IMR-90 (cell line): Measurements from ENCODE around the gene LIN37. TPM values are rescaled to one million over a fixed set of nuclear protein-coding genes. Genes with fewer than 3 reads are reported as not detected.

Source experiments
- ATAC-seq: fragments of 200-7000 bp; cut with Tn5 transposase; 2 replicates; pipeline ENCODE4 v1.9.1; 2020; ENCODE audit warnings: low read depth, mild to moderate bottlenecking, moderate library complexity
- BruUV-seq: library from RNA; stranded (reverse); fragments of 400-500 nt; replicated peaks from 2 replicates; lab custom pipeline; 2021; lab: Mats Ljungman, UMichigan
- CTCF ChIA-PET: fragments of 300-600 bp; formaldehyde crosslinking; extraction: SDS; loops from one replicate; lab custom pipeline; 2021; ENCODE audit warnings: antibody characterized with exemption; lab: Yijun Ruan, JAX
- POLR2A ChIA-PET: fragments of 300-600 bp; sonication (Branson Sonifier 250); formaldehyde crosslinking; loops from one replicate; lab custom pipeline; 2022; ENCODE audit warnings: antibody characterized with exemption; ENCODE audit not compliant: unreplicated experiment; lab: Charles Lee
- DNase-seq: peaks from one replicate; pipeline ENCODE4 v3.0.0; 2013
- H2AFZ ChIP-seq: replicated peaks from 2 replicates; pipeline ENCODE3; 2013; ENCODE audit warnings: low read length, mild to moderate bottlenecking; ENCODE audit not compliant: poor library complexity
- H2AK5ac ChIP-seq: 2 replicates; pipeline ENCODE4 v1.6.1; 2013; ENCODE audit warnings: low read depth, low read length, inconsistent platforms
- H2AK9ac ChIP-seq: replicated peaks from 2 replicates; pipeline ENCODE3; 2013; ENCODE audit warnings: mild to moderate bottlenecking, low read depth, low read length, moderate library complexity; ENCODE audit not compliant: poor library complexity
- H2BK120ac ChIP-seq: 2 replicates; pipeline ENCODE4 v1.6.1; 2013; ENCODE audit warnings: low read depth, low read length, inconsistent platforms
- H2BK15ac ChIP-seq: 3 replicates; pipeline ENCODE4 v1.6.1; 2013; ENCODE audit warnings: low read depth, low read length, inconsistent platforms
- H2BK20ac ChIP-seq: 2 replicates; pipeline ENCODE4 v1.6.1; 2013; ENCODE audit warnings: low read depth, mild to moderate bottlenecking, inconsistent platforms, low read length, moderate library complexity
- H2BK5ac ChIP-seq: 2 replicates; pipeline ENCODE4 v1.6.1; 2013; ENCODE audit warnings: mild to moderate bottlenecking, low read depth, low read length, inconsistent platforms; ENCODE audit not compliant: poor library complexity, severe bottlenecking
- H3K14ac ChIP-seq: replicated peaks from 2 replicates; pipeline ENCODE4 v1.6.1; 2013; ENCODE audit warnings: low read depth, low read length, inconsistent platforms
- H3K18ac ChIP-seq: 2 replicates; pipeline ENCODE4 v1.6.1; 2013; ENCODE audit warnings: low read depth, low read length, control low read depth
- H3K23ac ChIP-seq: 2 replicates; pipeline ENCODE4 v1.6.1; 2013; ENCODE audit warnings: low read depth, low read length, inconsistent platforms
- H3K27ac ChIP-seq: 2 replicates; pipeline ENCODE4 v1.5.1; 2013; ENCODE audit warnings: mild to moderate bottlenecking, control low read depth, low read length; ENCODE audit not compliant: insufficient read depth
- H3K27me3 ChIP-seq: 2 replicates; pipeline ENCODE4 v1.6.1; 2013; ENCODE audit warnings: low read length; ENCODE audit not compliant: control insufficient read depth, insufficient read depth
- H3K36me3 ChIP-seq: 2 replicates; pipeline ENCODE4 v1.6.1; 2013; ENCODE audit warnings: low read length, mixed read lengths; ENCODE audit not compliant: control insufficient read depth, insufficient read depth
- H3K4ac ChIP-seq: 2 replicates; pipeline ENCODE4 v1.6.1; 2013; ENCODE audit warnings: low read depth, low read length, inconsistent platforms
- H3K4me1 ChIP-seq: 2 replicates; pipeline ENCODE4 v1.6.1; 2013; ENCODE audit warnings: low read length, mixed read lengths; ENCODE audit not compliant: control insufficient read depth, insufficient read depth
- H3K4me2 ChIP-seq: 2 replicates; pipeline ENCODE4 v1.6.1; 2013; ENCODE audit warnings: low read depth, mild to moderate bottlenecking, control low read depth, low read length, moderate library complexity
- H3K4me3 ChIP-seq: 2 replicates; pipeline ENCODE4 v1.5.1; 2013; ENCODE audit warnings: low read depth, mild to moderate bottlenecking, control low read depth, low read length, moderate library complexity; ENCODE audit not compliant: insufficient read depth
- H3K56ac ChIP-seq: 2 replicates; pipeline ENCODE4 v1.6.1; 2013; ENCODE audit warnings: low read length, inconsistent platforms; ENCODE audit not compliant: insufficient read depth; ENCODE audit errors: extremely low read depth
- H3K79me1 ChIP-seq, 2 experiments: 2 replicates each; pipeline ENCODE4 v1.6.1; 2013; ENCODE audit warnings: low read length in 2 of 2, inconsistent platforms in 1 of 2, low read depth in 1 of 2
- H3K9ac ChIP-seq: 2 replicates; pipeline ENCODE4 v1.6.1; 2013; ENCODE audit warnings: low read depth, low read length, control low read depth
- H3K9me1 ChIP-seq: 2 replicates; pipeline ENCODE4 v1.6.1; 2013; ENCODE audit warnings: low read length, inconsistent platforms; ENCODE audit not compliant: insufficient read depth
- H3K9me3 ChIP-seq: 2 replicates; pipeline ENCODE4 v1.6.1; 2013; ENCODE audit warnings: low read length; ENCODE audit not compliant: control insufficient read depth, insufficient read depth
- H4K20me1 ChIP-seq: 2 replicates; pipeline ENCODE4 v1.6.1; 2013; ENCODE audit warnings: low read length, inconsistent platforms; ENCODE audit not compliant: insufficient read depth
- H4K5ac ChIP-seq: 2 replicates; pipeline ENCODE4 v1.6.1; 2013; ENCODE audit warnings: mild to moderate bottlenecking, low read depth, low read length, control low read depth
- H4K8ac ChIP-seq, 2 experiments: 2 replicates each; pipeline ENCODE4 v1.6.1; 2013; ENCODE audit warnings: low read depth in 2 of 2, low read length in 2 of 2, control low read depth in 1 of 2, inconsistent platforms in 1 of 2
- H4K91ac ChIP-seq: 2 replicates; pipeline ENCODE4 v1.6.1; 2013; ENCODE audit warnings: low read depth, low read length, inconsistent platforms; ENCODE audit not compliant: insufficient read depth
- BHLHE40 ChIP-seq: fragments of 150-350 bp; IDR thresholded peaks from 2 replicates; pipeline ENCODE4 v1.6.1; 2016; ENCODE audit warnings: mild to moderate bottlenecking, low read depth, low read length
- CEBPB ChIP-seq: IDR thresholded peaks from 2 replicates; pipeline ENCODE4 v1.6.1; 2012; ENCODE audit warnings: low read depth, low read length, improper control_type of control experiment
- ELK1 ChIP-seq: fragments of 150-350 bp; IDR thresholded peaks from 2 replicates; pipeline ENCODE4 v1.6.1; 2016; ENCODE audit warnings: low read depth, mild to moderate bottlenecking, low read length, moderate library complexity, borderline replicate concordance
- FOS ChIP-seq: fragments of 150-350 bp; IDR thresholded peaks from 2 replicates; pipeline ENCODE4 v1.6.1; 2016; ENCODE audit warnings: low read depth, low read length
- NFE2L2 ChIP-seq: fragments of 150-350 bp; IDR thresholded peaks from 2 replicates; pipeline ENCODE4 v1.6.1; 2016; ENCODE audit warnings: low read depth, mild to moderate bottlenecking, low read length
- POLR2A ChIP-seq: IDR thresholded peaks from 2 replicates; pipeline ENCODE4 v1.6.1; 2012; ENCODE audit warnings: mild to moderate bottlenecking, low read depth, low read length
- RCOR1 ChIP-seq: IDR thresholded peaks from 2 replicates; pipeline ENCODE4 v1.6.1; 2012; ENCODE audit warnings: mild to moderate bottlenecking, low read length, improper control_type of control experiment; ENCODE audit not compliant: insufficient replicate concordance
- SMC3 ChIP-seq: fragments of 150-350 bp; IDR thresholded peaks from 2 replicates; pipeline ENCODE4 v1.6.1; 2016; ENCODE audit warnings: low read depth, mild to moderate bottlenecking, antibody characterized with exemption, low read length, moderate library complexity
- WGBS, 2 experiments: methylation state at CpG; one replicate each; pipeline versions ENCODE4 v1.1.5 to v1.1.7; 2013; ENCODE audit warnings: missing lambda C conversion rate in 2 of 2; ENCODE audit not compliant: insufficient read length in 1 of 2; ENCODE audit errors: extremely low coverage in 2 of 2; 5-methylcytosine and 5-hydroxymethylcytosine counted together
- dilution Hi-C: fragments of 300-500 bp; cut with HindIII; formaldehyde crosslinking; loops from one replicate; pipeline ENCODE4 v1.14.3; 2018; ENCODE audit warnings: low sequenced_read_pairs; ENCODE audit not compliant: unreplicated experiment
- in situ Hi-C: fragments of 300-500 bp; cut with MboI; formaldehyde crosslinking; loops from 3 replicates; pipeline ENCODE4 v1.14.3; 2019; ENCODE audit warnings: low sequenced_read_pairs, inconsistent platforms, mixed read lengths
- intact Hi-C: fragments of 100-400 bp; cut with micrococcal nuclease; formaldehyde crosslinking; loops from 2 replicates; pipeline ENCODE4 v1.10.0; 2022
- polyA plus RNA-seq, 3 experiments: library from polyadenylated mRNA; depleted of rRNA; stranded (reverse); fragments of >200 nt; gene quantifications; 2 replicates each; pipeline ENCODE4 v1.2.3, GENCODE V29; 2012; ENCODE audit warnings: low replicate concordance in 1 of 3
- total RNA-seq: library from RNA; depleted of rRNA; stranded (reverse); fragments of >200 nt; gene quantifications from 2 replicates; pipeline ENCODE4 v1.2.3, GENCODE V29; 2012

The LIN37 gene
- total and polyA plus RNA-seq, 2 of the 4 experiments (the other 2 are of a cell fraction): 12.7 to 23.1 TPM

DNA sequence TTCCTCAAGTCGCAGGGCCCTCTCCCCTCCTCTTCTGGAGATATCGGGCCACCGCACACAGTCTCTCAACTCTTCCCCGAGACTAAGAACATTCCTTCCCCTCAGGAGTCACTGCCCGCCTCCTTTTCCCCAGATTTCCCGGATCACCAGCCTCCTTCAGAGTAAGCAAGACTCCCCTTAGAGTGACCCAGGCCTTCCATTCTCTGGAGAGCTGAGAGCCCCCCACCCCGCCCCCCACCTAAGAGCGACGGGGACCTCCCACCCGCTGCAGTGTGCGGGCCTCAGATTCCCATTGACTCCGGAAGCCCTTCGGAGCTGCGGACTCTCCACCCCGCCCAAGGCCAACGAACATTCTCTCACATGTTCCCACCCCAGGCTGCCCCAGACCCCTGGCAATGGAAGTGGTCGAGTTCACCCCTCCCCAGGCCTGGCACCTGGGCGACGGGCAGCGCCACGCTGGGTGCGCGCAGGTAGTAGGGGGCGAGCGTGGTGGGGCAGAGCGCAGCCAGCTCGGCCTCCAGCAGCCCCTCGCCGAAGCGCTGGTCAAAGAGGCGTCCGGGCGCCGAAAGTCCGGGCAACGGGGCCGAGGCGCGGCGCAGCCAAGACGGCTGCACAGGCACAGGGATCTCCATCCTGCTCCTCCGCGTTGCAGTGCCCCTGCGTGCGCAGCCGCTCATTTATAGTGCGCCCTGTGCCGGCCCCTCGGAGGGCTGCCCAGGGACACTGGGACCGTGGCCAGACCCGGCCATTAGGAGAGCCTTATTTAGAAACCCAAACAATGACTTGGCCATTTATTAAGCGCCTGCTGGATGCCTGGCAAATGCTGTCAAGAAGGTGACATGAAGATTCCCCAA lies 8.2 kb downstream of the LIN37 start, which contains the start of gene HSPB6:
Gene HSPB6, minus strand, starts transcription at position 653 of the 854 bp plus-strand sequence. Its CDS starts 21 bp downstream, at position 632.
- Histone ChIP-seq H2BK5ac (peak within 1 kb of the TSS; percentile 96), H4K20me1 (peaks cover 6% of the 10 kb centered on the region; the same call in 1 of the 2 replicates), H3K9me1 (peaks cover 20% of the 10 kb centered on the region; the same call in 1 of the 2 replicates), H2AK9ac (peak within 1 kb of the TSS; percentile 95), H2AFZ (peak within 1 kb of the TSS; percentile 96), H3K4me1 (peaks cover 13% of the 10 kb centered on the region), H2BK15ac (peak within 1 kb of the TSS; percentile 59; the same call in 1 of the 3 replicates), H3K79me1 (peaks cover 35 to 68% of the 10 kb centered on the region in 2 experiments), H3K9ac (peak within 1 kb of the TSS; percentile 90), H3K23ac (peak within 1 kb of the TSS; percentile 94), H4K91ac (peak within 1 kb of the TSS; percentile 92), H3K14ac (peak within 1 kb of the TSS; percentile 88), H4K8ac (peak within 1 kb of the TSS; percentile 78 to 94), H4K5ac (peak within 1 kb of the TSS; percentile 89), H3K4me2 (peak within 1 kb of the TSS; percentile 93), H3K56ac (peak within 1 kb of the TSS; percentile 84), H2BK20ac (peak within 1 kb of the TSS; percentile 43; the same call in 1 of the 2 replicates), H3K4me3 (peak within 1 kb of the TSS; percentile 50), H3K9me3 (no peaks in the 10 kb centered on the region), H3K27me3 (no peaks in the 10 kb centered on the region), H3K18ac (peak within 1 kb of the TSS; percentile 74), H3K27ac (peak within 1 kb of the TSS; percentile 97), H3K4ac (peak within 1 kb of the TSS; percentile 91), H2AK5ac (peak within 1 kb of the TSS; percentile 91), H2BK120ac (peak within 1 kb of the TSS; percentile 92), H3K36me3 (peaks cover 33% of the 10 kb centered on the region)
- CTCF ChIA-PET: interaction anchor here (0.6 kb wide), 1 partner anchor 175 kb away, joined by 3 read pairs; no protein-coding TSS in a partner anchor
- no TSS peak for BruUV-seq
- ATAC-seq (peak; percentile 26), DNase-seq (peak; percentile 72)
- in situ Hi-C loops: no loop called here
- dilution Hi-C loops: no loop called here
- POLR2A ChIA-PET: interaction anchor here (0.6 to 1.0 kb wide), 2 partner anchors 9 to 488 kb away, joined by 4 to 5 read pairs; partner anchors contain the start of gene LIN37
- no peak for TF ChIP-seq RCOR1
- TF ChIP-seq FOS: no peak
- no peak for TF ChIP-seq CEBPB
- no peak for TF ChIP-seq ELK1
- no peak for TF ChIP-seq SMC3
- TF ChIP-seq BHLHE40: no peak
- peak; percentile 87 for TF ChIP-seq POLR2A
- TF ChIP-seq NFE2L2: peak; percentile 39
- WGBS, 2 experiments: 5% methylated on average over 24 of the region's 52 CpGs; no CpG with 5 or more reads in 1 of the 2 experiments
- intact Hi-C loops: loop anchor here (5.0 kb wide), 1 partner anchor 176 kb away; no protein-coding TSS in a partner anchor
